CD4-positive, alpha-beta T cell (primary cell): Measurements from ENCODE around the gene TBC1D14. TPM values are rescaled to one million over a fixed set of nuclear protein-coding genes. Genes with fewer than 3 reads are reported as not detected.

Experiments used
- ATAC-seq: fragments of 200-7000 bp; cut with Tn5 transposase; one replicate; pipeline ENCODE4 v1.10.0; 2022; ENCODE audit warnings: mild to moderate bottlenecking; ENCODE audit not compliant: poor library complexity
- CTCF ChIA-PET: fragments of 350-600 bp; sonication (Branson Sonifier 250); formaldehyde crosslinking; loops from one replicate; lab custom pipeline; 2021; ENCODE audit warnings: antibody characterized with exemption, inconsistent platforms; lab: Charles Lee
- POLR2A ChIA-PET: fragments of 350-600 bp; sonication (Branson Sonifier 250); formaldehyde crosslinking; loops from one replicate; lab custom pipeline; 2021; ENCODE audit warnings: antibody characterized with exemption, inconsistent platforms; lab: Charles Lee
- DNase-seq, 14 experiments: peaks; one replicate each; pipeline ENCODE4 v3.0.0-alpha.2; 2013 to 2020; ENCODE audit warnings: mixed read lengths in 2 of 14
- H3K27ac ChIP-seq, 2 donors: one replicate each; pipeline versions ENCODE4 v1.5.1 to v1.7.0; 2013; ENCODE audit warnings: low read length in 2 of 2, low read depth in 1 of 2, mild to moderate bottlenecking in 1 of 2
- H3K27me3 ChIP-seq, 2 experiments: 1 replicate in 1 of 2; 2 replicates in 1 of 2; pipeline versions ENCODE4 v1.6.1 to v1.7.0; 2013; ENCODE audit warnings: low read length in 2 of 2, control low read depth in 1 of 2, mild to moderate bottlenecking in 1 of 2, moderate library complexity in 1 of 2; ENCODE audit not compliant: insufficient read depth in 2 of 2, control insufficient read depth in 1 of 2
- H3K36me3 ChIP-seq: one replicate; pipeline ENCODE4 v1.6.1; 2013; ENCODE audit warnings: low read length, control low read depth; ENCODE audit not compliant: insufficient read depth
- H3K4me1 ChIP-seq: one replicate; pipeline ENCODE4 v1.6.1; 2013; ENCODE audit warnings: low read length, control low read depth; ENCODE audit not compliant: insufficient read depth
- H3K4me3 ChIP-seq: one replicate; pipeline ENCODE4 v1.5.1; 2013; ENCODE audit warnings: mild to moderate bottlenecking, low read length, moderate library complexity
- H3K9me3 ChIP-seq, 2 experiments: 1 replicate in 1 of 2; 2 replicates in 1 of 2; pipeline versions ENCODE4 v1.6.1 to v1.7.0; 2013; ENCODE audit warnings: low read length in 2 of 2, mild to moderate bottlenecking in 2 of 2, control low read depth in 1 of 2, moderate library complexity in 1 of 2; ENCODE audit not compliant: control insufficient read depth in 1 of 2, insufficient read depth in 1 of 2
- H3K27ac Mint-ChIP-seq: one replicate; pipeline ENCODE4 v1.8.0; 2020; ENCODE audit warnings: mixed read lengths
- H3K27me3 Mint-ChIP-seq: one replicate; pipeline ENCODE4 v1.8.0; 2021; ENCODE audit warnings: mixed read lengths
- H3K36me3 Mint-ChIP-seq: one replicate; pipeline ENCODE4 v1.8.0; 2021; ENCODE audit warnings: low read depth, mixed read lengths
- H3K4me1 Mint-ChIP-seq: one replicate; pipeline ENCODE4 v1.8.0; 2021; ENCODE audit warnings: low read depth, mixed read lengths
- H3K4me3 Mint-ChIP-seq: one replicate; pipeline ENCODE4 v1.8.0; 2020; ENCODE audit warnings: mild to moderate bottlenecking, mixed read lengths
- H3K9me3 Mint-ChIP-seq: one replicate; pipeline ENCODE4 v1.8.0; 2020; ENCODE audit warnings: mixed read lengths
- intact Hi-C, 2 experiments: fragments of 100-400 bp; cut with DNase I in 1 of 2; cut with micrococcal nuclease in 1 of 2; formaldehyde crosslinking; loops; one replicate each; pipeline versions ENCODE4 v1.15.1 to v1.9.0; 2023 to 2025; cut with DNase I, micrococcal nuclease
- total RNA-seq, 174 experiments: library from RNA in 2 of 174; stranded (reverse) in 2 of 174; gene quantifications; one replicate each; pipeline ENCODE4 v1.2.3 and lab custom pipeline; 2021 to 2026
- TF ChIP-seq, protein P1 (sequence below): fragments of 200-600 bp; IDR thresholded peaks from one replicate; pipeline ENCODE4 v1.8.0; 2022; ENCODE audit warnings: antibody characterized with exemption, mild to moderate bottlenecking

TBC1D14 gene
- total RNA-seq, 2 experiments from 2014 or later: 31.2 to 34.1 TPM

DNA sequence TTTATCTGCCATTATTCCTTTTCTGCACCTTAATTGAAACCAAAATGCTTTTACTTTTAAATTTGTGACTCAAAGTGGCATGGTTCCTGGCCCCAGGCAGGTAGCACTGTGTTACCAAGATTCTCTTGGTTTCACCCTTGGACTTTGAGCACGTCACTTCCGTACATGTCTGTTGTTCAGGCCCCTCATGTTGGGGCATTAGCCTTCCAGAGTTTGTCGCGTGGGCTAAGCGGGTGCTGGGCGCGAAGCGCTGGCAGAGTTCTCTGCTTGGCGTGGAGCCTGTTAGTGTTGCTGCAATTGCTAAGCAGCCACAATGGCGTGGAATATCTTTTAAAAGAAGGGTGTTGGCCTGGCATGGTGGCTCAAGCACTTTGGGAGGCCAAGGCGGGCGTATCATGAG, 119.6 kb downstream of the TBC1D14 start:
- CTCF ChIA-PET: no interaction called here
- H3K4me3 ChIP-seq: no peak overlapping the region
- TF ChIP-seq, protein P1, sequence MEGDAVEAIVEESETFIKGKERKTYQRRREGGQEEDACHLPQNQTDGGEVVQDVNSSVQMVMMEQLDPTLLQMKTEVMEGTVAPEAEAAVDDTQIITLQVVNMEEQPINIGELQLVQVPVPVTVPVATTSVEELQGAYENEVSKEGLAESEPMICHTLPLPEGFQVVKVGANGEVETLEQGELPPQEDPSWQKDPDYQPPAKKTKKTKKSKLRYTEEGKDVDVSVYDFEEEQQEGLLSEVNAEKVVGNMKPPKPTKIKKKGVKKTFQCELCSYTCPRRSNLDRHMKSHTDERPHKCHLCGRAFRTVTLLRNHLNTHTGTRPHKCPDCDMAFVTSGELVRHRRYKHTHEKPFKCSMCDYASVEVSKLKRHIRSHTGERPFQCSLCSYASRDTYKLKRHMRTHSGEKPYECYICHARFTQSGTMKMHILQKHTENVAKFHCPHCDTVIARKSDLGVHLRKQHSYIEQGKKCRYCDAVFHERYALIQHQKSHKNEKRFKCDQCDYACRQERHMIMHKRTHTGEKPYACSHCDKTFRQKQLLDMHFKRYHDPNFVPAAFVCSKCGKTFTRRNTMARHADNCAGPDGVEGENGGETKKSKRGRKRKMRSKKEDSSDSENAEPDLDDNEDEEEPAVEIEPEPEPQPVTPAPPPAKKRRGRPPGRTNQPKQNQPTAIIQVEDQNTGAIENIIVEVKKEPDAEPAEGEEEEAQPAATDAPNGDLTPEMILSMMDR: no peak
- intact Hi-C loops: no loop called here
- DNase-seq: no peak
- H3K9me3 ChIP-seq: no peaks in the 10 kb centered on the region
- peaks cover 72% of the 10 kb centered on the region for H3K36me3 ChIP-seq
- Mint-ChIP-seq H3K36me3 (peaks cover 78% of the 10 kb centered on the region), H3K27me3 (no peaks in the 10 kb centered on the region), H3K4me1 (no peaks in the 10 kb centered on the region), H3K27ac (no peak overlapping the region), H3K4me3 (no peak overlapping the region), H3K9me3 (no peaks in the 10 kb centered on the region)
- H3K27ac ChIP-seq: no peak overlapping the region
- POLR2A ChIA-PET: no interaction called here
- no peaks in the 10 kb centered on the region for H3K27me3 ChIP-seq
- no peaks in the 10 kb centered on the region for H3K4me1 ChIP-seq
- ATAC-seq: no peak

DNA sequence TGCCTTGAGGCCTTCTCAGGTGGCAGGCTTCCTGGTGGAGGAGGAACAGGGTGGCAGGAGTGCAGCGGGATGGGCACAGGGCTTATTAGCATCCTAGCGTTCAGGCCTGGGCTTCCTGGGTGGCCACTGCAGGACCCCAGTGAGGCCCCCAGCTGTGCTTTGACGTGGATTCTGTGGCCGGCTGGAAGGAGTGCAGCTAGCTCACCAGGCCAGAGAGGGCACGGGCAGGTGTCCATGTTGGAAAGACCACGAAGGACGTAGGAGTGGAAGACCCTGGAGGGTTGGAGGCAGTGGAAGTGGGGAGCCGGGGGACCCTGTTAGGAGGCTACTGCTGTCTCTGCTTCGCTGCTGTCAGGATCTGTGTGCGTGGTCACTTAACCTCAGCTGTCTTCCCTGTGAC, 120.3 kb downstream of the TBC1D14 start:
- Histone ChIP-seq H3K27ac (no peak overlapping the region), H3K4me1 (no peaks in the 10 kb centered on the region), H3K9me3 (no peaks in the 10 kb centered on the region), H3K4me3 (no peak overlapping the region), H3K27me3 (no peaks in the 10 kb centered on the region), H3K36me3 (peaks cover 65% of the 10 kb centered on the region)
- H3K36me3 Mint-ChIP-seq: peaks cover 73% of the 10 kb centered on the region
- H3K4me3 Mint-ChIP-seq: no peak overlapping the region
- no peak for DNase-seq
- H3K27ac Mint-ChIP-seq: no peak overlapping the region
- ChIA-PET POLR2A (no interaction called here), CTCF (no interaction called here)
- no peak for ATAC-seq
- no peaks in the 10 kb centered on the region for H3K9me3 Mint-ChIP-seq
- intact Hi-C loops: no loop called here
- TF ChIP-seq, protein P1: no peak
- H3K4me1 Mint-ChIP-seq: no peaks in the 10 kb centered on the region
- H3K27me3 Mint-ChIP-seq: no peaks in the 10 kb centered on the region

GRCh38 chr4:7030856-7031255, 121.2 kb downstream of the TBC1D14 start:
- Mint-ChIP-seq H3K36me3 (peaks cover 63% of the 10 kb centered on the region), H3K4me3 (no peak overlapping the region), H3K27ac (no peak overlapping the region), H3K27me3 (no peaks in the 10 kb centered on the region), H3K9me3 (no peaks in the 10 kb centered on the region), H3K4me1 (no peaks in the 10 kb centered on the region)
- Histone ChIP-seq H3K9me3 (no peaks in the 10 kb centered on the region), H3K36me3 (peaks cover 56% of the 10 kb centered on the region), H3K27me3 (no peaks in the 10 kb centered on the region), H3K27ac (no peak overlapping the region), H3K4me3 (no peak overlapping the region), H3K4me1 (no peaks in the 10 kb centered on the region)
- DNase-seq: no peak
- TF ChIP-seq, protein P1: no peak
- intact Hi-C loops: no loop called here
- ChIA-PET POLR2A (interaction anchor here (1.7 kb wide), 1 partner anchor 37 kb away, joined by 5 read pairs; the partner anchor contains the start of gene GRPEL1), CTCF (interaction anchor here (1.6 kb wide), 1 partner anchor 40 kb away, joined by 4 read pairs; no protein-coding TSS in a partner anchor)
- no peak for ATAC-seq
